Fibroblast of lung (primary cell): ENCODE results near the gene PSMA7. TPM values are rescaled to one million over a fixed set of nuclear protein-coding genes. Genes with fewer than 3 reads are reported as not detected.

Source experiments
- DNase-seq, 2 donors: peaks; one replicate each; pipeline versions ENCODE4 v3.0.0 to v3.0.0-alpha.2; 2010; ENCODE audit warnings: low read depth in 2 of 2
- H2AFZ ChIP-seq: 2 replicates; pipeline ENCODE4 v1.5.1; 2012; ENCODE audit warnings: low read length, control low read depth, inconsistent platforms
- H3K27ac ChIP-seq: 2 replicates; pipeline ENCODE4 v1.5.1; 2011; ENCODE audit warnings: low read length, control low read depth; ENCODE audit not compliant: insufficient read depth
- H3K27me3 ChIP-seq: 2 replicates; pipeline ENCODE4 v1.5.1; 2011; ENCODE audit warnings: mild to moderate bottlenecking, low read length; ENCODE audit not compliant: control insufficient read depth, insufficient read depth
- H3K36me3 ChIP-seq: 2 replicates; pipeline ENCODE4 v1.5.1; 2011; ENCODE audit warnings: low read length; ENCODE audit not compliant: control insufficient read depth, insufficient read depth
- H3K4me1 ChIP-seq: 2 replicates; pipeline ENCODE4 v1.5.1; 2011; ENCODE audit warnings: low read length; ENCODE audit not compliant: control insufficient read depth, insufficient read depth; ENCODE audit errors: extremely low read depth
- H3K4me2 ChIP-seq: 2 replicates; pipeline ENCODE4 v1.5.1; 2011; ENCODE audit warnings: low read length, control low read depth; ENCODE audit not compliant: insufficient read depth; ENCODE audit errors: extremely low read depth
- H3K4me3 ChIP-seq, 4 experiments: fragments of 200-600 bp in 1 of 4; sonication (generic) in 1 of 4; replicated peaks in 1 of 4; 2 replicates each; pipeline ENCODE4 v1.5.1; 2011 to 2016; ENCODE audit warnings: low read length in 4 of 4, low read depth in 3 of 4, mild to moderate bottlenecking in 3 of 4, control low read depth in 2 of 4, inconsistent platforms in 1 of 4, mixed read lengths in 1 of 4; ENCODE audit not compliant: insufficient read depth in 1 of 4; ENCODE audit errors: control extremely low read depth in 1 of 4
- H3K79me2 ChIP-seq: 2 replicates; pipeline ENCODE4 v1.5.1; 2012; ENCODE audit warnings: mild to moderate bottlenecking, low read length, inconsistent platforms; ENCODE audit not compliant: control insufficient read depth, insufficient read depth
- H3K9ac ChIP-seq: 2 replicates; pipeline ENCODE4 v1.5.1; 2011; ENCODE audit warnings: mild to moderate bottlenecking, low read length, control low read depth; ENCODE audit not compliant: insufficient read depth
- H3K9me3 ChIP-seq: 2 replicates; pipeline ENCODE4 v1.5.1; 2012; ENCODE audit warnings: low read depth, low read length; ENCODE audit not compliant: control insufficient read depth, insufficient read depth
- H4K20me1 ChIP-seq: 2 replicates; pipeline ENCODE4 v1.5.1; 2011; ENCODE audit warnings: low read length; ENCODE audit not compliant: control insufficient read depth, insufficient read depth; ENCODE audit errors: extremely low read depth
- CTCF ChIP-seq, 2 donors: IDR thresholded peaks in 1 of 2; conservative IDR thresholded peaks in 1 of 2; 1 replicate in 1 of 2; 2 replicates in 1 of 2; pipeline ENCODE4 v1.5.1; 2011 to 2012; ENCODE audit warnings: low read length in 2 of 2, control low read depth in 1 of 2, inconsistent platforms in 1 of 2, low read depth in 1 of 2, mild to moderate bottlenecking in 1 of 2
- EZH2 ChIP-seq: IDR thresholded peaks from 2 replicates; pipeline ENCODE4 v1.5.1; 2012; ENCODE audit warnings: low read length, control low read depth, mild to moderate bottlenecking; ENCODE audit errors: missing control alignments
- polyA plus RNA-seq, 2 donors: library from polyadenylated mRNA; depleted of rRNA in 1 of 2; stranded (reverse) in 1 of 2; unstranded in 1 of 2; fragments of >200 nt; gene quantifications; 2 replicates each; pipeline ENCODE4 v1.2.1, GENCODE V29; 2011 to 2012; ENCODE audit warnings: missing spikeins in 1 of 2
- total RNA-seq: library from RNA; depleted of rRNA; stranded (reverse); fragments of >200 nt; gene quantifications from 2 replicates; pipeline ENCODE4 v1.2.1, GENCODE V29; 2014

Gene PSMA7
- total and polyA plus RNA-seq, 2 donors (not counting 1 experiment from before 2014, with no cell fraction given), result 234 to 342 TPM

GRCh38 chr20:62156254-62156556, 13.0 kb upstream of the PSMA7 start:
- Histone ChIP-seq H3K79me2 (peaks cover 27% of the 10 kb centered on the region), H4K20me1 (no peaks in the 10 kb centered on the region), H3K4me2 (no peak overlapping the region), H3K4me3 (no peak overlapping the region), H3K4me1 (no peaks in the 10 kb centered on the region), H3K27me3 (no peaks in the 10 kb centered on the region), H3K9ac (no peak overlapping the region), H3K36me3 (peaks cover 1% of the 10 kb centered on the region), H2AFZ (no peak overlapping the region), H3K27ac (no peak overlapping the region), H3K9me3 (no peaks in the 10 kb centered on the region)
- DNase-seq, result no peak
- TF ChIP-seq CTCF (conservative IDR thresholded peaks at IDR 0.05 in 1 of 2, IDR thresholded peaks at IDR 0.05 in 1 of 2; ENCODE audit: low read depth in 1 of 2, low read length in 2 of 2) (no peak), EZH2 (no peak)

- no peak overlapping the region for H2AFZ ChIP-seq
- H3K4me3 ChIP-seq, result no peak overlapping the region
- H3K27ac ChIP-seq, result no peak overlapping the region
- H3K27me3 ChIP-seq, result no peaks in the 10 kb centered on the region
- TF ChIP-seq EZH2 (no peak), CTCF (conservative IDR thresholded peaks at IDR 0.05 in 1 of 2, IDR thresholded peaks at IDR 0.05 in 1 of 2; ENCODE audit: low read depth in 1 of 2, low read length in 2 of 2) (no peak)
- H3K9ac ChIP-seq, result no peak overlapping the region
- no peak overlapping the region for H3K4me2 ChIP-seq
- H3K79me2 ChIP-seq, result peaks cover 33% of the 10 kb centered on the region
- H3K4me1 ChIP-seq, result no peaks in the 10 kb centered on the region
- H4K20me1 ChIP-seq, result no peaks in the 10 kb centered on the region
- H3K9me3 ChIP-seq, result no peaks in the 10 kb centered on the region
- peaks cover 1% of the 10 kb centered on the region for H3K36me3 ChIP-seq
- DNase-seq, result no peak
Observed at GRCh38 chr20:62155428-62156253, 12.4 kb upstream of the PSMA7 start.

- H3K4me1 ChIP-seq, result no peaks in the 10 kb centered on the region
- no peaks in the 10 kb centered on the region for H3K27me3 ChIP-seq
- peaks cover 55% of the 10 kb centered on the region for H3K79me2 ChIP-seq
- peaks cover 1% of the 10 kb centered on the region for H3K36me3 ChIP-seq
- DNase-seq, result no peak
- no peak overlapping the region for H3K4me2 ChIP-seq
- no peak overlapping the region for H3K4me3 ChIP-seq
- no peaks in the 10 kb centered on the region for H3K9me3 ChIP-seq
- no peak overlapping the region for H3K9ac ChIP-seq
- TF ChIP-seq CTCF (conservative IDR thresholded peaks at IDR 0.05 in 1 of 2, IDR thresholded peaks at IDR 0.05 in 1 of 2; ENCODE audit: low read depth in 1 of 2, low read length in 2 of 2), result no peak
- no peak for TF ChIP-seq EZH2
- H3K27ac ChIP-seq, result no peak overlapping the region
- H4K20me1 ChIP-seq, result peaks cover 1% of the 10 kb centered on the region
- H2AFZ ChIP-seq, result no peak overlapping the region
Observed at GRCh38 chr20:62151835-62152364, 8.7 kb upstream of the PSMA7 start.
